Measurements from ENCODE around the gene TSPY2. TPM values are rescaled to one million over a fixed set of nuclear protein-coding genes. Genes with fewer than 3 reads are reported as not detected.

Gene TSPY2, protein sequence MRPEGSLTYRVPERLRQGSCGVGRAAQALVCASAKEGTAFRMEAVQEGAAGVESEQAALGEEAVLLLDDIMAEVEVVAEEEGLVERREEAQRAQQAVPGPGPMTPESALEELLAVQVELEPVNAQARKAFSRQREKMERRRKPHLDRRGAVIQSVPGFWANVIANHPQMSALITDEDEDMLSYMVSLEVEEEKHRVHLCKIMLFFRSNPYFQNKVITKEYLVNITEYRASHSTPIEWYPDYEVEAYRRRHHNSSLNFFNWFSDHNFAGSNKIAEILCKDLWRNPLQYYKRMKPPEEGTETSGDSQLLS
- not detected in 2 replicates for total RNA-seq (ENCODE audit: low replicate concordance)

DNA sequence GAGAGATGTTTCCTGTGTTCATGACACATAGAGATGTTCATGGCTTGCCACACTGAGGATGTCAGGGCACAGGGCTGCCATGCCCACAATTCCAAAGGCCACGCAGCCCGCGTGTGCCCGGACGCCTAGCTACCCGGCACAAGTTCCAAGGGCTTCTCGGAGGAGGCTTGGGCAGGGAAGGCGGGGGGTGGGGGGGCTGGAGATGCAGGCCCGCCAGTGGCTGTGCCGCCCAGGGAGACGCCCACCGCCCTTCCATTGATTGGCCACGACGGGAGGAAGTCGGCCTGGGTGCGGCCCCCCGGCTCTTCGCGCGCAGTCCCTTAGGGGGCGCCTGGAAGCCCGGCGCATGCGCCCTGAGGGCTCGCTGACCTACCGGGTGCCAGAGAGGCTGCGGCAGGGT, at the start of gene TSPY2:
Gene TSPY2 (plus strand): TSS at position 301 of the 400 bp plus-strand sequence. CDS start 46 bp downstream, at position 347.

Data from smooth muscle cell of the coronary artery (primary cell).